ENCODE results near the gene PHF14.
A peak's percentile ranks its signal among the peaks of the same experiment; 100 is the strongest.
"Not testable (repeated sequence)": the region's sequence is repeated elsewhere in the genome, so short reads cannot be mapped to it uniquely, and the experiment has no call there.

PHF14 gene
- 47.3 to 65.0 reads per million in 2 donors for total RNA-seq

DNA sequence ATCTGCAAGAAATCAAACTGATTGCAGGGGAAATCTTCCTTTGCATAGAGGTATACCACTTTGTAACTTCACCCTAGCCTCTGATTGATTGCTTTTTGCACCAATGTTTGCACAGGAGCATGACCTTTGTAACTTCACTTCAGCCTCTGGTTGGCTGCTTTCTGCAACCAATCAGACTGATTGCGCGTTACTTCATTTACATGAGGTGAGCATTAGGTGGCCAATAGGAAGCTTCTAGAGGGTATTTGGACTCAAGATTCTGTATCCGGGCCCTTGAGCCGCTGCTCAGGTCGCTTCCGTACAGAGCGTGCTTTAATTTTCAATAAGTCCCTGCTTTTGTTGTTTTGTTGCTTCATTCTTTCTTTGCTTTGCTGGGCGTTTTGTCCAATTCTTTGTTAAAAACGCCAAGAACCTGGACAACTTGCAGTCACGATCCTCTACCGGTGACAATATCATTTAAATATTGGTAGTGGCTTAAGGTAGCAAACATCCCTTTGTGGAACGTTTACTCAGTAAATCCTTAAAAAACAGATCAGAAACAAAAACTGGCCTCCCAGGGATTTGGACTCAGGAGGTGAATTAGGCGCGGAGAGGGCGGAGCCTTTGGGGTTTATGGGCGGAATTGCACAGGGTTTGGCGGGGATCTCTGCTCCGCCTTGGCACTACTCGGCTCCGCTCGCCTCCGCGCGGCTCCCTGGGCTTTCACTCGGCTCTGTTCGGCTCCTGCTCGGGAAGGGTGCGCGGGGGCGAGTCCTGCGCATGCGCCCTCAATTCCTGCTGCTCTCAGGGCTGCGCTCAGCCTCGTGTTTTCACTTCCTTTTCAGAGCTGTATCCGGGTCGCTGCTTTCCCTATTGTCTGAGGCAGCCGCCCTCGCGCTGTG lies at the start of gene PHF14:
TSS of gene PHF14 (plus strand) at position 812 of the 881 bp plus-strand sequence. CDS start 452 bp downstream, outside the sequence.
- DNase-seq = peak; percentile 90

- no peak for DNase-seq
These were observed 49.3 kb upstream of the PHF14 start for GRCh38 chr7:10924370-10924769.

GRCh38 chr7:10928203-10928602 lies 45.5 kb upstream of the PHF14 start:
- not testable (repeated sequence) for DNase-seq

- DNase-seq = no peak
These were observed 43.1 kb upstream of the PHF14 start for GRCh38 chr7:10930551-10930950.

DNA sequence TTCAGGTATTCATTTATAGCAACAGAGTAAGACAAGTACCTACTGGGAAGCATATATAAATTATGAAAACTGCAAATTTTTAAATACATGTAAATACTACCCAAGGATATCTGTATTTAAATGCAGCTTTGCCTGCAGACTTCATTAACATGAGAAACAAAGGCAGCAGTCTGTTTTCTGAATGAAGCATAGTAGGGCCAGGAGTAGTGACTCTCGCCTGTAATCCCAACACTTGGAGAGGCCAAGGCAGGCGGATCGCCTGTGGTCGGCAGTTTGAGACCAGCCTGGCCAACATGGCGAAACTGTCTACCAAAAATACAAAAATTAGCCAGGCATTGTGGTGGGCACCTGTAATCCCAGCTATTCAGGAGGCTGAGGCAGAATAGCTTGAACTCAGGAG lies 42.5 kb upstream of the PHF14 start:
- no peak for DNase-seq

GRCh38 chr7:10934292-10934691 lies 39.4 kb upstream of the PHF14 start:
- DNase-seq = no peak

- DNase-seq = no peak
These were observed 34.3 kb upstream of the PHF14 start for GRCh38 chr7:10939237-10939910.

DNA sequence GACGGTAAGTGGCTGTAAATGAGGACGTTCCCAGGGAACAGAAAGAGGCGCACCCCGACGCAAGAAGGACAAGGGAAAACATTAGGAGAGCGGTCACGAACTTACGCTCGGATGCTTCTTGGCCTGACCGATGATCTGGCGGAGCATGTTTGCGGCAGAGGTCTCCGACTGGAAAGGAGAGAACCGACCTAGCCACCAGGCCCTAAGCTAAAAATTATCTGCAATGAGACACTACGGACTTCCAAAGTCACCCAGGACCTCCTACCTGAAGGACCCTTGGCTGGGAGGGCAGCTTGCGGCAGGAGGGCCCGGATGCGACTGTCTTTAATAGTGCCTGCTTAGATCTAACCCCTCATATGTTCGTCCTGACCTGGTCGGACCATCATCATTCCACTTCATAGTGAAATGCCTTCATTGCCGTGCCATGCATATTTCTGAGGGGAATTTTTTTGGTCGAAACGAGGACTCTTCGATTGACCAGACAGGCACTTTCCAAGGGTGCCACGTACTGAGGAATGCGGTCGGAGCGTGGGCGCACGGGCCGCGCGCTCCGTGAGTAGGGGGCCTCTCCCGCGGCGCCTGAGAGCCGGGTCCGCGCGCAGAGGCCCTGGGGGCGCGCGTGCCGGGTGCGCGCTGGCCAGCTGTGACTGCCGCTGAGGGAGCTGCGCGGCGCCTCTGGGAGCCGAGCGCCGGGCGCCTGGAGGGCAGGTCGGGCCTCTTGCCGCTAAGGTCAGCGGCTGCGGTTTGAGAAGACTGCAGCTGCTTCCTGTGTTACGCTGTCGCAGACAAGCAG lies 33.6 kb upstream of the PHF14 start:
- peak; percentile 73 for DNase-seq

DNA sequence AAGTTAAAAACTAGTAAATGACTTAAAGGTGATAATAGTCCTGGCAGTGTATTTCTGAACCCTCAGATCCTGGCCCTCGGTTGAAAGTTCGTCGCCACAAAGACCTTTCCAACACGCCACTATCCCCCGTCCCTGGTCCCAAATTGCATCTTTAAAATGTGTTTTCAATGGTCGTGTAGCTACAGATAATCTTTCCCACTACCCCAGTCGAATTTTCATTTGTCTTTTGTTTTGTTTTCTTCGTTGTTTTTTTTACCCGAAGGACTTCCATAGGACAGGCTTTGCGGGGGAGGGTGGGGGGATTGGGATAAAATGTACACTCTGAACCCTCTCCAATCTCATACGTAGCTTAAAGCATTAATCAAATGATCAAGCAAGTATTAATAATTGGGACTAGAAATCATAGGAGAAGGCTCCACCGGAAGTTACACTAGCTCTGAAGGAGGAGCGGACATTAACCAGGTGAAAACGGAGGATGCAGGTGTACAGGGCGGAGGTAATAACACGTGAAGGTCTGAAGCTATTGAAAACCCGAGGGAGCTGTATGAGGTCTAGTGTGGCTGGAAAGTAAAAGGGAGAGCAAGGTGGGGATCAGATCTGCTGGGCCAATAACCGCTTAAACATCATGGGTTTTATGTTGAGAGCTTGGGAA lies 32.8 kb upstream of the PHF14 start:
- no peak for DNase-seq

- DNase-seq = no peak
These were observed 23.2 kb upstream of the PHF14 start for GRCh38 chr7:10950494-10950893.

- not testable (repeated sequence) for DNase-seq
These were observed 22.6 kb upstream of the PHF14 start for GRCh38 chr7:10950974-10951578.

DNA sequence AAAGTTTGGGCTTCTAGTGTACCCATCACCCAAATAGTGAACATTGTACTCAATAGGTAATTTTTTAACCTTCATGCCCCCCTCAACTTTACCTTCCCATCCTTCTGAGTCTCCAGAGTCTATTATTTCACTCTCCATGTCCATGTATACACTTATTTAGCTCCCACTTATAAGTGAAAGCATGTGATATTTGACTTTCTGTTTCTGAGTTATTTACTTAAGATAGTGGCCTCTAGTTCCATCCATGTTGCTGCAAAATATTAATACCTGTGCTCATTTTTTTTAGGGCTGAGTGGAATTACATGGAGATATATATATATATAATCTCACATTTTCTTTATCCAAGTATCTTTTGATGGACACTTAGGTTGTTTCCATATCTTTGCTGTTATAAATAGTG lies 21.1 kb upstream of the PHF14 start:
- no peak for DNase-seq

DNA sequence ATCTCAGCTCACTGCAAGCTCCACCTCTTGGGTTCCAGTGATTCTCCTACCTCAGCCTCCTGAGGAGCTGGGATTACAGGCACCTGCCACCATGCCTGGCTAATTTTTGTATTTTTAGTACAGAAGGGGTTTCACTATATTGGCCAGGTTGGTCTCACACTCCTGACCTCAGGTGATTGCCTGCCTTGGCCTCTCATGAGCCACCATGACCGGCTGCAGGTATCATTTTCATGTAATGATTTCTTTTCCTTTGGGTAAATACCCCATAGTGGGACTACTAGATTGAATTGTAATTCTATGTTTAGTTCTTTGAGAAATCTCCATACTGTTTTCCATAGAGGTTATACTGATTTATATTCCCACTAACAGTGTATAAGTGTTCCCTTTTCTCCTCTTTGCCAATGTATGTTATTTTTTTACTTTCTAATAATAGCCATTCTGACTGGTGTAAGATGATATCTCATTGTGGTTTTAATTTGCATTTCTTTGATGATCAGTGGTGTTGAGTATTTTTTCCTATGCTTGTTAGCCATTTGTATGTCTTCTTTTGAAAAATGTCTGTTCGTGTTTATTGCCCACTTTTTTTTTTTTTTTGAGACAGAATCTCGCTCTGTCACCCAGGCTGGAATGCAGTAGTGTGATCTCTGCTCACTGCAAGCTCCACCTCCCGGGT lies 20.5 kb upstream of the PHF14 start:
- not testable (repeated sequence) for DNase-seq

DNA sequence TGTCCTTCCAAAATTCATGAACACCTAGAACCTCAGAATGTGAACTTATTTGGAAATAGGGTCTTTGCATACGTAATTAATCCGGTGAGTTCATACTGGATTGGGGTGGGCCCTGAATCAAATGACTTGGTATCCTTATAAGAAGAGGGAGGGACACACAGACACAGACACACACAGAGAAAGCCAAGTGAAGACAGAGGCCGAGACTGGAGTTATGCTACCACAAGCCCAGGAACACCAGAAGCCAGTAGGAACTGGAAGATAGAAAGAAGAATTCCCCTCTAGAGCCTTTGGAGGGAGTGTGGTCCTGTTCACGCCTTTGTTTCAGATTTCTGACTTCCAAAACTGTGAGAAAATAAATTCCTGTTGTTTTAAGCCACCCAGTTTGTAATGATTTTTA lies 17.1 kb upstream of the PHF14 start:
- DNase-seq = no peak

DNA sequence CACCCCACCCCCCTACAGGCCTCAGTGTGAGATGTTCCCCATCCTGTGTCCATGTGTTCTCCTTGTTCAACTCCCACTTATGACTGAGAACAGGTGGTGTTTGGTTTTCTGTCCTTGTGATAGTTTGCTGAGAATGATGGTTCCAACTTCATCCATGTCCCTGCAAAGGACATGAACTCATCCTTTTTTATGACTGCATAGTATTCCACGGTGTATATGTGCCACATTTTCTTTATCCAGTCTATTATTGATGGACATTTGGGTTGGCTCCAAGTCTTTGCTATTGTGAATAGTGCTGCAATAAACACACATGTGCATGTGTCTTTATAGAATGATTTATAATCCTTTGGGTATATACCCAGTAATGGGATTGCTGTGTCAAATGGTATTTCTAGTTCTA lies 13.4 kb upstream of the PHF14 start:
- DNase-seq = not testable (repeated sequence)

GRCh38 chr7:10965016-10965415 lies 8.7 kb upstream of the PHF14 start:
- not testable (repeated sequence) for DNase-seq

DNA sequence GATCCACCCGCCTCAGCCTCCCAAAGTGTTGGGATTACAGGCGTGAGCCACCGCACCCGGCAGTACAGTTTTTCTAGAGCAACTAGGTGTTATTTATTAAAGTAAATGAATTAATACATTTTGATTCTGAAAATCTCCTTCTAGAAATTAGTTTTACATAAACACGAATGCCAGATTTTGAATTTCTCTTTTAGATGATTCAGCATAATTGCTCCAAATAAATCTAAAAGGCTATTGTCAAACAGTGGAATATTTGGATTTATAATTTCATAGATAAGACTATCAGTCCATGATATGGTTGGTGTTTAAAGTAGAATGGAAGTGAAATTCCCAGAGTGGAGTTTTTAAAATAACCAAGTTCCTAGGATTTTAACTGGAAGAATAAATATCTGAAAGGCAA lies 1.5 kb upstream of the PHF14 start:
- DNase-seq = no peak

DNA sequence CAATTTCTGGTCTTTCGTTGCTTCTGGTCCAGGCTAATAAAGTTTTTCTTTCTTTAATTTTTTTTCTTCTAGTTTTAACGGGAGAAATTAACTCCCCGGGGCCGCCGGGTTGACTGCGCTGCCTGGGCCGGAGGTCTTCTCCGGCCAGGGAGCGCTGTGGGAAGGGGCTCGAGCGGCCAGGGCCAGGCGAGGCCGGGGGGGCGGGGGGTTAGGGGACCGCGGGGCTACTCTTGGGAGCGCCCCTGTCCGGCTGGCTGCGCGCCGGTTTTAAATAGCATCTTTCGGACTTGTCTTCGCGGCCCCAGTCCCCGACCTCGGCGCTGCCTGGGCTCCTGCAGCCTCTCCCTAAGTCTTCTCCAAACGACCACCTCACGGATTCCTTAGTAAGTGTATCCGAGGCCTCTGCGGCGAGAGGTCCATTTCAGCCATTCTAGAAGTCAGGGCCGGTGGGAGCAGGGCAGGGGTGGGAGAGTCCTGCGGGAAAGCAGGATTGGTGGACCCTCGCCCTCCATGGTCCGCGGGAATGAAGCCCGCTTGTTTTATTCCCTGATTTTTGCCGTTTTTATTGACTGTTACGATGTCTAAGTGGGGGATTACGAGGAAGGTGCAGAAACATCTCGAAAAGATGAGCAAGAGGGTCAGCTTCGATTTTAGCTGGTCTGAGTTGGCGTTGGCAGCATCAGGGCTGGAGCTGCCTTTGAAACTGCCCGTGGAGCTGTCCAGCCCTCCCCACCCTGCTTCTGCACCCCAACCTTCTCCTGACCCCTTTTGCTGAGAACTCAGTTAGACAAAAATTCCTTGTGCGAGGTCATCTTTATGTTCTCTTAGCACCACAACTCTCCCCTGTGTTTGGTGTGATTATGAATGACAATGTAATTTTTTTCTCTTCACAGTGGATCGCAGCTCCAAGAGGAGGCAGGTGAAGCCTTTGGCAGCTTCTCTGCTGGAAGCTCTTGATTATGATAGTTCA lies 555 bp downstream of the PHF14 start:
- no peak for DNase-seq

DNA sequence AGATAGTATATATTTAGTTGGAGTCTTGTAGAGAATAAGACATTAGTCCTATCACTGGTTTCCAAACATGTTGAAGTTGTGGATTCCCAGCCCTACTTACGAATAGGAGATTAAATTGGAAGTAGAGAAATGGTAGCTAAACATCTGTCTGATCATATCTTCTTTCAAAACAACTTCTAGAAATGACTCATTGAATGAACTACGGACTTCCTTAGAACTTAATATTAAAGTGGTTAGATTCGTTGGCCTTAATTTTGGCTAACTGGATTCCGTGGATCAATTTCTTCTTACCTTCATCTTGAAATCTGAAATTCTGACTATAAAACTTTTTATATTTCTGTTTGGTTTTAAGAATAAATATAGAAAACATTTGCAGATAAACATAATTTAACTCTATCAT lies 3.4 kb downstream of the PHF14 start:
- no peak for DNase-seq

GRCh38 chr7:10981317-10981716 lies 7.6 kb downstream of the PHF14 start:
- DNase-seq = no peak
